Measurements from ENCODE around the gene GTF3C4. TPM values are rescaled to one million over a fixed set of nuclear protein-coding genes. Genes with fewer than 3 reads are reported as not detected.

GTF3C4 gene
- total and polyA plus RNA-seq, 2 of the 13 experiments (the other 11 are each of a cell fraction or from before 2014, with no cell fraction given): 2.6 to 12.9 TPM

DNA sequence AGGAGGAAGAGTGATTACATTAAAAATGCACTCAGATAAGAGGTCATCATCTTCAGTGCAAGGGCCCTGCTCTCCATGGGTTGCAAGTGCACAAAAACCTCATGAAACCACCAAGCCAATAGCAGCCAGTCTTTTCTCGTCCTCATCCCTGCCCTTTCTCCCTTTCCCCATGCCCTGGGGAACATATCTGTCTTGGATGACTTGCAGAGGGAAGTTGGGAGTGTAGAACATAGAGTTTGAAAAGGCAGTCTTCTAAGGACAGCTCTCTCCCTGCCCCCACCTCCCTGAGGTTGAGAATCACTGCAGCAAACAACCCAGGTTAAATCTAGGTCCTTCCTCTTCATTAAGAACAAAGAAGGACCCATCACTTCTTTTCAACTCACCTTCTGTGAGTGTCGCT, 22.5 kb upstream of the GTF3C4 start:
- Histone ChIP-seq H3K79me2 (ENCODE audit: insufficient read depth, low read length) (no peaks in the 10 kb centered on the region), H4K20me1 (ENCODE audit: insufficient read depth, low read length) (no peaks in the 10 kb centered on the region), H3K9ac (ENCODE audit: insufficient read depth, low read depth, low read length) (no peak overlapping the region), H3K9me3 (ENCODE audit: low read length) (no peaks in the 10 kb centered on the region), H3K4me3 (replicated peaks in 1 of 3; ENCODE audit: insufficient read depth in 1 of 3, low read depth in 2 of 3, low read length in 3 of 3) (no peak overlapping the region), H3K27me3 (ENCODE audit: control insufficient read depth in 1 of 2, insufficient read depth in 2 of 2, low read length in 2 of 2) (no peaks in the 10 kb centered on the region), H3K4me1 (ENCODE audit: insufficient read depth, low read length) (peaks cover 13% of the 10 kb centered on the region), H2AFZ (ENCODE audit: low read length) (no peak overlapping the region), H3K36me3 (replicated peaks in 1 of 2; ENCODE audit: control insufficient read depth in 1 of 2, insufficient read depth in 2 of 2, low read length in 2 of 2) (peaks cover 21 to 71% of the 10 kb centered on the region in 2 experiments), H3K4me2 (ENCODE audit: low read depth, low read length) (no peak overlapping the region), H3K27ac (ENCODE audit: extremely low read length, insufficient read depth, low read length) (no peak overlapping the region)
- intact Hi-C loops (cut with micrococcal nuclease; ENCODE audit: unreplicated experiment): no loop called here
- ChIA-PET CTCF (ENCODE audit: low intra/inter-chr PET ratio, low total read pairs) (no interaction called here), POLR2A (no interaction called here)
- BruUV-seq (replicated peaks): no TSS peak
- DNase-seq (ENCODE audit: low spot score): no peak
- 98% methylated on average over 2 of the region's 2 CpGs for WGBS (ENCODE audit: low lambda C conversion rate)
- TF ChIP-seq, protein P1, sequence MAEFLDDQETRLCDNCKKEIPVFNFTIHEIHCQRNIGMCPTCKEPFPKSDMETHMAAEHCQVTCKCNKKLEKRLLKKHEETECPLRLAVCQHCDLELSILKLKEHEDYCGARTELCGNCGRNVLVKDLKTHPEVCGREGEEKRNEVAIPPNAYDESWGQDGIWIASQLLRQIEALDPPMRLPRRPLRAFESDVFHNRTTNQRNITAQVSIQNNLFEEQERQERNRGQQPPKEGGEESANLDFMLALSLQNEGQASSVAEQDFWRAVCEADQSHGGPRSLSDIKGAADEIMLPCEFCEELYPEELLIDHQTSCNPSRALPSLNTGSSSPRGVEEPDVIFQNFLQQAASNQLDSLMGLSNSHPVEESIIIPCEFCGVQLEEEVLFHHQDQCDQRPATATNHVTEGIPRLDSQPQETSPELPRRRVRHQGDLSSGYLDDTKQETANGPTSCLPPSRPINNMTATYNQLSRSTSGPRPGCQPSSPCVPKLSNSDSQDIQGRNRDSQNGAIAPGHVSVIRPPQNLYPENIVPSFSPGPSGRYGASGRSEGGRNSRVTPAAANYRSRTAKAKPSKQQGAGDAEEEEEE (CRISPR knock-in tag; IDR thresholded peaks at IDR 0.05; ENCODE audit: borderline replicate concordance): no peak
- TF ChIP-seq, protein P2, sequence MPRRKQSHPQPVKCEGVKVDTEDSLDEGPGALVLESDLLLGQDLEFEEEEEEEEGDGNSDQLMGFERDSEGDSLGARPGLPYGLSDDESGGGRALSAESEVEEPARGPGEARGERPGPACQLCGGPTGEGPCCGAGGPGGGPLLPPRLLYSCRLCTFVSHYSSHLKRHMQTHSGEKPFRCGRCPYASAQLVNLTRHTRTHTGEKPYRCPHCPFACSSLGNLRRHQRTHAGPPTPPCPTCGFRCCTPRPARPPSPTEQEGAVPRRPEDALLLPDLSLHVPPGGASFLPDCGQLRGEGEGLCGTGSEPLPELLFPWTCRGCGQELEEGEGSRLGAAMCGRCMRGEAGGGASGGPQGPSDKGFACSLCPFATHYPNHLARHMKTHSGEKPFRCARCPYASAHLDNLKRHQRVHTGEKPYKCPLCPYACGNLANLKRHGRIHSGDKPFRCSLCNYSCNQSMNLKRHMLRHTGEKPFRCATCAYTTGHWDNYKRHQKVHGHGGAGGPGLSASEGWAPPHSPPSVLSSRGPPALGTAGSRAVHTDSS (CRISPR knock-in tag; conservative IDR thresholded peaks at IDR 0.05): no peak
- no peak for TF ChIP-seq SCMH1 (CRISPR knock-in tag; IDR thresholded peaks at IDR 0.05; ENCODE audit: borderline replicate concordance)
- TF ChIP-seq SOX6 (IDR thresholded peaks at IDR 0.05): no peak
- no peak for TF ChIP-seq SOX6 (CRISPR knock-in tag; IDR thresholded peaks at IDR 0.05)
- TF ChIP-seq BHLHE40 (IDR thresholded peaks at IDR 0.05; ENCODE audit: low read length): no peak
- no peak for TF ChIP-seq JARID2 (CRISPR knock-in tag; IDR thresholded peaks at IDR 0.05; ENCODE audit: insufficient replicate concordance)
- TF ChIP-seq ZNF501 (CRISPR knock-in tag; IDR thresholded peaks at IDR 0.05): no peak
- no peak for TF ChIP-seq MBNL3 (CRISPR knock-in tag; conservative IDR thresholded peaks at IDR 0.05)
- no peak for TF ChIP-seq ZNF772 (CRISPR knock-in tag; IDR thresholded peaks at IDR 0.05)
- TF ChIP-seq ZNF530 (CRISPR knock-in tag; IDR thresholded peaks at IDR 0.05; ENCODE audit: low read depth): no peak
- TF ChIP-seq NCOA5 (CRISPR knock-in tag; IDR thresholded peaks at IDR 0.05): no peak
- TF ChIP-seq, protein P3, sequence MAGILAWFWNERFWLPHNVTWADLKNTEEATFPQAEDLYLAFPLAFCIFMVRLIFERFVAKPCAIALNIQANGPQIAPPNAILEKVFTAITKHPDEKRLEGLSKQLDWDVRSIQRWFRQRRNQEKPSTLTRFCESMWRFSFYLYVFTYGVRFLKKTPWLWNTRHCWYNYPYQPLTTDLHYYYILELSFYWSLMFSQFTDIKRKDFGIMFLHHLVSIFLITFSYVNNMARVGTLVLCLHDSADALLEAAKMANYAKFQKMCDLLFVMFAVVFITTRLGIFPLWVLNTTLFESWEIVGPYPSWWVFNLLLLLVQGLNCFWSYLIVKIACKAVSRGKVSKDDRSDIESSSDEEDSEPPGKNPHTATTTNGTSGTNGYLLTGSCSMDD (CRISPR knock-in tag; IDR thresholded peaks at IDR 0.05): no peak
- no peak for TF ChIP-seq PPARG (CRISPR knock-in tag; conservative IDR thresholded peaks at IDR 0.05)
- TF ChIP-seq IRX3 (CRISPR knock-in tag; IDR thresholded peaks at IDR 0.05; ENCODE audit: borderline replicate concordance, low read depth): no peak
- TF ChIP-seq, protein P4, sequence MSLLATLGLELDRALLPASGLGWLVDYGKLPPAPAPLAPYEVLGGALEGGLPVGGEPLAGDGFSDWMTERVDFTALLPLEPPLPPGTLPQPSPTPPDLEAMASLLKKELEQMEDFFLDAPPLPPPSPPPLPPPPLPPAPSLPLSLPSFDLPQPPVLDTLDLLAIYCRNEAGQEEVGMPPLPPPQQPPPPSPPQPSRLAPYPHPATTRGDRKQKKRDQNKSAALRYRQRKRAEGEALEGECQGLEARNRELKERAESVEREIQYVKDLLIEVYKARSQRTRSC (CRISPR knock-in tag; IDR thresholded peaks at IDR 0.05; ENCODE audit: low read depth): no peak
- TF ChIP-seq MIXL1 (CRISPR knock-in tag; IDR thresholded peaks at IDR 0.05): no peak
- TF ChIP-seq, protein P5, sequence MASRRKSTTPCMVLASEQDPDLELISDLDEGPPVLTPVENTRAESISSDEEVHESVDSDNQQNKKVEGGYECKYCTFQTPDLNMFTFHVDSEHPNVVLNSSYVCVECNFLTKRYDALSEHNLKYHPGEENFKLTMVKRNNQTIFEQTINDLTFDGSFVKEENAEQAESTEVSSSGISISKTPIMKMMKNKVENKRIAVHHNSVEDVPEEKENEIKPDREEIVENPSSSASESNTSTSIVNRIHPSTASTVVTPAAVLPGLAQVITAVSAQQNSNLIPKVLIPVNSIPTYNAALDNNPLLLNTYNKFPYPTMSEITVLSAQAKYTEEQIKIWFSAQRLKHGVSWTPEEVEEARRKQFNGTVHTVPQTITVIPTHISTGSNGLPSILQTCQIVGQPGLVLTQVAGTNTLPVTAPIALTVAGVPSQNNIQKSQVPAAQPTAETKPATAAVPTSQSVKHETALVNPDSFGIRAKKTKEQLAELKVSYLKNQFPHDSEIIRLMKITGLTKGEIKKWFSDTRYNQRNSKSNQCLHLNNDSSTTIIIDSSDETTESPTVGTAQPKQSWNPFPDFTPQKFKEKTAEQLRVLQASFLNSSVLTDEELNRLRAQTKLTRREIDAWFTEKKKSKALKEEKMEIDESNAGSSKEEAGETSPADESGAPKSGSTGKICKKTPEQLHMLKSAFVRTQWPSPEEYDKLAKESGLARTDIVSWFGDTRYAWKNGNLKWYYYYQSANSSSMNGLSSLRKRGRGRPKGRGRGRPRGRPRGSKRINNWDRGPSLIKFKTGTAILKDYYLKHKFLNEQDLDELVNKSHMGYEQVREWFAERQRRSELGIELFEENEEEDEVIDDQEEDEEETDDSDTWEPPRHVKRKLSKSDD (CRISPR knock-in tag; IDR thresholded peaks at IDR 0.05; ENCODE audit: low read depth): no peak
- FAIRE-seq: no peak
- in situ Hi-C loops (cut with HindIII; ENCODE audit: extremely low pct_ligation_motif_present, low pct_unique_long_range_greater_than_20kb): no loop called here
- ATAC-seq: no peak
